HG03439 (cell line): ENCODE results near the gene AOC3.
"Not testable (repeated sequence)": the region's sequence is repeated elsewhere in the genome, so short reads cannot be mapped to it uniquely, and the experiment has no call there.

Experiments used
- ATAC-seq: cut with Tn5 transposase; IDR thresholded peaks from one replicate; pipeline ENCODE4 v1.9.1; 2021; ENCODE audit warnings: mild to moderate bottlenecking, moderate library complexity; ENCODE audit not compliant: unreplicated experiment

The AOC3 gene

DNA sequence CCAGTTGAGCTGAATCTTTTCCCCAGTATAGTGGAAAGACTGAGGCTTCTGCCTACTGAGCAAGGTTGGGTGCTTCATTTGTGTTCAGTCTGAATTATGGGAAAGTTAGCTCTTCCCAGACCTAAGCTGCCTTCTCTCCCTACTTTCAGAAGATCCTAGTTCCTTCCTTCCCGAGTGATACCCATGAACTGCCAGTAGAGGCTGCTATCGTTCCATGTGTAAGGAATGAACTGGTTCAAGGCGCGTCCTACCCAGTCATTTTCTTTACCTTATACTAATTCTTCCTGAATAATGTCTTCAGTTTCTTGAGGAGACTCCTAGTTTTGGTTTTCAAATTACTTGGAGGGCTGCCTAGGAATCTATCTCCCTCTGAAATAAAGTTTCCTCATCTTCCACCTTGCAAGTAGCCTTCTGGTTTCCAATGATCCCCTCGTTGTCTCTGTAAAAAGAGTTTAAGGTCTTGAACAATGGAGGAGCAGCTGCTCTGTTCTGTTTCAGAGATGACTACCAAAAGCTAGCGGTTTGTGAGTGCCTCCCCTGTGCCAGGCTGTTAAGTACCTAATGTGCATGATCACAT is 7.6 kb upstream of the AOC3 start:
- ATAC-seq, result no peak

DNA sequence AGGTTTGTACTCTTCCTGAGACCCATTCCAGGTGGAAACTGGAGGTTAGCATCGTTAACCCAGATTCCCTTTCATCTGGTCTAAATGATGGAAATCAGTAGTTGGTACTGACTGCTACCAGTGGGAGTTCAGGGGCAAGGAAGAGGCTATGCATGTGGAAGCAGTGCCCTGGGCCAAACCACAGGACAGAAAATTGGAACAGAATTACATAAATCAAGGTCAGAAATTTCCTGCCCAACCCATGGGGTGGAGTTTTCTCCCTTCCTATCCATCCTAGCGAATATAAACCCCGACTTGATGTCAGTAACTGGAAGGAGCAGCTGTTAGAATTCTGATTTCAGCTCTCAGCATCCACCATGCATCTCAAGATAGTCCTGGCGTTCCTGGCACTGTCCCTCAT is 6.7 kb upstream of the AOC3 start, which contains the start of gene AOC2:
Gene AOC2, plus strand, starts transcription at position 310 of the 400 bp plus-strand sequence. Its CDS starts 47 bp downstream, at position 357.
- no peak for ATAC-seq

DNA sequence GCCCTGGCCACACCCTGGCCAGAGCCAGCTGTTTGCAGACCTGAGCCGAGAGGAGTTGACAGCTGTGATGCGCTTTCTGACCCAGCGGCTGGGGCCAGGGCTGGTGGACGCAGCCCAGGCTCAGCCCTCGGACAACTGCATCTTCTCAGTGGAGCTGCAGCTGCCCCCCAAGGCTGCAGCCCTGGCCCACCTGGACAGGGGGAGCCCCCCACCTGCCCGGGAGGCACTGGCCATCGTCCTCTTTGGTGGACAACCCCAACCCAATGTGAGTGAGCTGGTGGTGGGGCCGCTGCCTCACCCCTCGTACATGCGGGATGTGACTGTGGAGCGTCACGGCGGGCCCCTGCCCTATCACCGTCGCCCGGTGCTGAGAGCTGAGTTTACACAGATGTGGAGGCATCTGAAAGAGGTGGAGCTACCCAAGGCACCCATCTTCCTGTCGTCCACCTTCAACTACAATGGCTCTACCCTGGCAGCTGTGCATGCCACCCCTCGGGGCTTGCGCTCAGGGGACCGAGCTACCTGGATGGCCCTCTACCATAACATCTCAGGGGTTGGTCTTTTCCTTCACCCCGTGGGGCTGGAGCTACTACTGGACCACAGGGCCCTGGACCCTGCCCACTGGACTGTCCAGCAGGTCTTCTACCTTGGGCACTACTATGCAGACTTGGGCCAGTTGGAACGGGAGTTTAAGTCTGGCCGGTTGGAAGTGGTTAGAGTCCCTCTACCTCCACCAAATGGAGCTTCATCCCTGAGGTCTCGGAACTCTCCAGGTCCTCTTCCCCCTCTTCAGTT is 6.0 kb upstream of the AOC3 start:
- no peak for ATAC-seq

DNA sequence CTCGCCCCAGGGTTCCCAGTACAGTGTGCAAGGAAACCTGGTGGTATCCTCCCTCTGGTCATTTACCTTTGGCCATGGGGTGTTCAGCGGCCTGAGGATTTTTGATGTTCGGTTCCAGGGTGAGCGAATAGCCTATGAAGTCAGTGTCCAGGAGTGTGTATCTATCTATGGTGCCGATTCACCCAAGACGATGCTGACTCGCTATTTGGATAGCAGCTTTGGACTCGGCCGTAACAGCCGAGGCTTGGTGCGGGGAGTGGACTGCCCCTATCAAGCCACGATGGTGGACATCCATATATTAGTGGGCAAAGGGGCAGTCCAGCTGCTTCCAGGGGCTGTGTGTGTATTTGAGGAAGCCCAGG is 5.5 kb upstream of the AOC3 start:
- no peak for ATAC-seq

DNA sequence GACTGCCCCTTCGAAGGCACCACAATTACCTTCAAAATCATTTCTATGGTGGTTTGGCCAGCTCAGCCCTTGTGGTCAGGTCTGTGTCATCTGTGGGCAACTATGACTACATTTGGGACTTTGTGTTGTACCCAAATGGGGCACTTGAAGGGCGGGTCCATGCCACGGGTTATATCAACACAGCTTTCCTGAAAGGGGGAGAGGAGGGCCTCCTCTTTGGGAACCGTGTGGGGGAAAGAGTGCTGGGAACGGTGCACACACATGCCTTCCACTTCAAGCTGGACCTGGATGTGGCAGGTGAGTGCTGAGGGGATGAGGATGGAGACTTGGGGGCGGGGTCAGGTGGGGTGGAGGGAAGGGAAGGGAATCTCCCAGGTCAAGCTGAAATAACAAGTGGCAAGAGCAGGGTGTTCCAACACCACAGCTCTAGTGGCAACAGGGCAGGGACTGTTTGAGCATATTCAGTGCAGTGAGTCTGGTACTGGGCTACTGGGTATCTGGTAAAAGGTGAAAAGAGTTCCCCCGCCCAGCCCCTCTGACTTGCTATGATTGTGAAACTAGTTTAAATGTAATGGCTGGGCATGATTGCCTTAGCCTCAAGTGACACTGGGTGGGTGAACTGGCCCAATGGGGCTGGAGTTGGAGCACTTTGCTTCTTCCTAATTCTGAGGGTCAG is 4.9 kb upstream of the AOC3 start:
- no peak for ATAC-seq

DNA sequence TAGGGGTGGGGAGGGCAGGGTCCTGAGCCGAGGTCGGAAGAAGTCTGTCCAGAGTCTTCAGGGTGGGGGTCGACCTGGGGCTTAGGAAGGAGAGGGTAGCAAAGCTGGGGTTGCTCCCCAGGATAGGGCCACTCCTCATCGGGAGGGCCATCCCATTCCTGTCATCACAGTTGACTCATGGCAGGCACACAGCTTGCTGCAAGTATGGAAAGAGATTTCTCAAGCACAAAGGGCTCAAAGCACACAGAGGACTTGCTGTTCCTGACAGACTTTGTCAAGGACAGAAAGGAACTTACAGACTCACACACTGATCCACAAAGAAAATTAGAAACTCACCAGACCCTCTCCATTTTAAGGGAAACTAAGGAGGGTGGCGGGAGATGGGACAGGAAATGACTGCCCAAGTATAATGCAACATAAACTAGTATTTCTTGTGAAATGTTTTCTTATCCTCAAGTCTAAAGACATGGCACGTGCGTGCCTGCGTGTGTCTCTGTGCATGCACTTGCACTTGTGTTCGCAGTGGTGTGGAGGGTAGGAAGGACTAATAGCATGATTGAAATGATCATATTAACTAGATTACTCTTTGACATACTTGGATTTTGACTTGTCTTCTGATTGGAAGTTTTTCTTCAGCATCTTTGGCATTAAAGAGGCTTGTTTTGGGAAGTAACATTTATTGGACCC is 4.3 kb upstream of the AOC3 start:
- no peak for ATAC-seq

DNA sequence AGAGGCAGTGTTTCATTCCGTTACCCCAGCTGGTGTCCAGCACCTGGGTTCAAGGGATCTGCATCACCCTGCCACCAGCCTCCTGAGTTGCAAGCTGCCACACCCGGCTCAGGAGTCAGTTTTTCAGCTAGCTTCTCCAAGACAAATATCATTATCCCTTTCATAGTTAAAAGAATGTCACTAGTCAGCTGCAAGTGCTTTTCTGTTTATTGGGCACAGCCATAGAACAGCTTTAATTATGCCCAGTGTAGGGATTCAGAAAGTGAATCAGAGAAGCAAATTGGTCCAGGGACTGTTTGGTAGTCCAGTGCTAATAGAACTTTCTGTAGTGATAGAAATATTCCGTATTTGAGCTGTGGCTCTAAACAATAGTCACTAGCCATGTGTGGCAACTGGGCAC is 2.9 kb upstream of the AOC3 start:
- no peak for ATAC-seq

DNA sequence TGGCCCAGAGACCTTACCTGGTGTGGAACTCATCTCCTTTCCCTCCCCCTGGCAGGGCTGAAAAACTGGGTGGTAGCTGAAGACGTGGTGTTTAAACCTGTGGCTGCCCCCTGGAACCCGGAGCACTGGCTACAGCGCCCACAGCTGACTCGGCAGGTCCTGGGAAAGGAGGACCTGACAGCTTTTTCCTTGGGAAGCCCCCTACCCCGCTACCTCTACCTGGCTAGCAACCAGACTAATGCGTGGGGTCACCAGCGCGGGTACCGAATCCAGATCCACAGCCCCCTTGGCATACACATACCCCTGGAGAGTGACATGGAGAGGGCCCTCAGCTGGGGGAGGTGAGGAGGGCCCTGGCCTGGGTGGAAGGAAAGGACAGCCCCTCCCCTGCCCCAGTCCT is 2.0 kb upstream of the AOC3 start:
- no peak for ATAC-seq

DNA sequence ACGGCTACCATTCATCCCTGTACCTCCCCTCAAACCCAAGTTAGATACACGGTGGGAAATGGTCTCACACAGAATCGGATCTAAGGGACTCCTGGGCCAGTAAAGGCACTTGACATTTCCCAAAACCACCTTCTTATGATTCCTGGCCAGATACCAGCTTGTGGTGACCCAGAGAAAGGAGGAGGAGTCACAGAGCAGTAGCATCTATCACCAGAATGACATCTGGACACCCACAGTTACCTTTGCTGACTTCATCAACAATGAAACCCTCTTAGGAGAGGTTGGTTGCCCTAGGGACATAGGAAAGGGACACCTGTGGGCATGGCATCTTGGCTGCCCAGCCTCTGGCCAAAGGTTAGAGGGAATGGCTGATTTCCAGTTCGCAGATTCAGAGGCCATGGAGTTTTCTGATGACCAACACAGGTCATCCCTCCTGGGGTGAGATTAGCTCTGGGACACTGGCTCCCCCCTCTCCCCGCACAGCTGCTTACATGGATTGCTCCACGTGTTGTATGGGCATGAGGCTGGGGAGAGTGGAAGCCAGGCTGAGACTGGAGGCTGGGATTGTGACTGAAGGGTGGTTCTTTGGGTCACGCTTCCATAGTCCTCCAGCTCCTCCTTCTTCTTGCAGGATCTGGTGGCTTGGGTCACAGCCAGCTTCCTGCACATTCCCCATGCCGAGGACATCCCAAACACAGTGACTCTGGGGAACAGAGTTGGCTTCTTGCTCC is 1.4 kb upstream of the AOC3 start:
- no peak for ATAC-seq

DNA sequence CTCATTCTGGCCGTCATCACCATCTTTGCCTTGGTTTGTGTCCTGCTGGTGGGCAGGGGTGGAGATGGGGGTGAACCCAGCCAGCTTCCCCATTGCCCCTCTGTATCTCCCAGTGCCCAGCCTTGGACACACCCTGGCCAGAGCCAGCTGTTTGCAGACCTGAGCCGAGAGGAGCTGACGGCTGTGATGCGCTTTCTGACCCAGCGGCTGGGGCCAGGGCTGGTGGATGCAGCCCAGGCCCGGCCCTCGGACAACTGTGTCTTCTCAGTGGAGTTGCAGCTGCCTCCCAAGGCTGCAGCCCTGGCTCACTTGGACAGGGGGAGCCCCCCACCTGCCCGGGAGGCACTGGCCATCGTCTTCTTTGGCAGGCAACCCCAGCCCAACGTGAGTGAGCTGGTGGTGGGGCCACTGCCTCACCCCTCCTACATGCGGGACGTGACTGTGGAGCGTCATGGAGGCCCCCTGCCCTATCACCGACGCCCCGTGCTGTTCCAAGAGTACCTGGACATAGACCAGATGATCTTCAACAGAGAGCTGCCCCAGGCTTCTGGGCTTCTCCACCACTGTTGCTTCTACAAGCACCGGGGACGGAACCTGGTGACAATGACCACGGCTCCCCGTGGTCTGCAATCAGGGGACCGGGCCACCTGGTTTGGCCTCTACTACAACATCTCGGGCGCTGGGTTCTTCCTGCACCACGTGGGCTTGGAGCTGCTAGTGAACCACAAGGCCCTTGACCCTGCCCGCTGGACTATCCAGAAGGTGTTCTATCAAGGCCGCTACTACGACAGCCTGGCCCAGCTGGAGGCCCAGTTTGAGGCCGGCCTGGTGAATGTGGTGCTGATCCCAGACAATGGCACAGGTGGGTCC is 607 bp downstream of the AOC3 start:
- not testable (repeated sequence) for ATAC-seq

DNA sequence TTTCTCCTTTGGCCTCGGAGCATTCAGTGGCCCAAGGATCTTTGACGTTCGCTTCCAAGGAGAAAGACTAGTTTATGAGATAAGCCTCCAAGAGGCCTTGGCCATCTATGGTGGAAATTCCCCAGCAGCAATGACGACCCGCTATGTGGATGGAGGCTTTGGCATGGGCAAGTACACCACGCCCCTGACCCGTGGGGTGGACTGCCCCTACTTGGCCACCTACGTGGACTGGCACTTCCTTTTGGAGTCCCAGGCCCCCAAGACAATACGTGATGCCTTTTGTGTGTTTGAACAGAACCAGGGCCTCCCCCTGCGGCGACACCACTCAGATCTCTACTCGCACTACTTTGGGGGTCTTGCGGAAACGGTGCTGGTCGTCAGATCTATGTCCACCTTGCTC is 1.4 kb downstream of the AOC3 start:
- no peak for ATAC-seq

DNA sequence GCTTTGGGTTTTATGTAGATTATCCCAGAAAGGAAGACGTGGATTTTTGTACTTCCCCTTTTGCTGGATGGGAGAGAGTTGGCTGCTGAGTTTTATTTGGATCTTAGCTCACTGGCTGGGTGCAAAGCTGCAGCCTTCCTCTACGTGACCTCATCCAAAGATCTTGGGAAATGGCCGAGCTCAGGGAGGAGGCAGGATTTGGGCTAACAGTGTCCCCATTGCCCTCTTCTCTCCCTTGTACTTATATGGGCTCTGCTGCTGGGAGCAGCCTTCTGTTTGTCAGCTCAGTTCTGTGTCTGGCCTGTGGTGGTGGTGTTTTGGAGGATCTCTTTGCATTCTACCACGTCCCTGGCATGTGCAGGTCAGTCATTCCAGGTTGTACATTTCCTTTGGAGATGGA is 2.0 kb downstream of the AOC3 start:
- no peak for ATAC-seq

DNA sequence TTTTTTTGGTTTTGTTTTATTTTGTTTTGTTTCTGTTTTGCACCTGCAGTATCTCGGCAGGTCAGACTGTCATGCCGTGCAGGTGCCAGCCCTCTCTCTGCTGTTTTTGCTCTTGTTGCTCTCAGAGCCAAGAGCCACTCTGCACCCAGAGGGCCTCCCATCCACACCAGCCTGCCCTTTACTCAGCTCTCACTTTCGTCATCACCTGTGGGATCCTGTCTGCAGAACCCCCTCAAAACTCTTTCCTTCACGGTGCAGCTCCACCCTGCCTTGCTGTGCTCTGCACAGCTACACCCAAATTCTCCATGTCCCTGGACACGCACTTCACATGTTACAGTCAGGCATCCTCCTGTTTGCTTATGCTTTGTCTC is 2.6 kb downstream of the AOC3 start:
- ATAC-seq, result no peak

DNA sequence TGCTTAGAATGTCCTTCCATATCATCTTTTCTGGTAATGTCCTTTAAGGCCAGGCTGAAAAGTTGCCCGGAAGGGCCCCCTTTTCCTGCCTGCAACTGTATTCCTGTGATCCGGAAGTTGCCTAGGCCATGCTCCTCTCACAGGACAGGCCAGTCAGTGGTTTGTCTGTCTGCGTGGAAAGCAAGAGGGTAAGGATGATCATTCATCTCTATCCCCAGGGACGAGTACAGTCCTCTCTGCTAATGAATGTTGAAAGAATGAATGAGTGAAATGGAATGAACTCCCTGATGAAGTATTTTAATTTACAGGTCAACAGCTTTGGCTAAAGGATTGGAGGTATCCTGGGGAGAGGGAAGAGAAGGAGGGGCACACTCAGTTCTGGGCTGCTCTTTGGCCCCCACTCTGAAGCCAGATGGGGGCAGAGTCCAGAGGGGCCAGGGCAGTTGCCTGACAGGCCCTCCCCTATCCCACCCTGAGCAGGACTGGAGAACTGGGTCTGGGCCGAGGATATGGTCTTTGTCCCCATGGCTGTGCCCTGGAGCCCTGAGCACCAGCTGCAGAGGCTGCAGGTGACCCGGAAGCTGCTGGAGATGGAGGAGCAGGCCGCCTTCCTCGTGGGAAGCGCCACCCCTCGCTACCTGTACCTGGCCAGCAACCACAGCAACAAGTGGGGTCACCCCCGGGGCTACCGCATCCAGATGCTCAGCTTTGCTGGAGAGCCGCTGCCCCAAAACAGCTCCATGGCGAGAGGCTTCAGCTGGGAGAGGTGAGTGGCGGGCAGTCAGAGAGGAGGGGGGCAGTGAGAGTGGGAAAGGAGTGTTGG is 3.2 kb downstream of the AOC3 start:
- ATAC-seq, result no peak

DNA sequence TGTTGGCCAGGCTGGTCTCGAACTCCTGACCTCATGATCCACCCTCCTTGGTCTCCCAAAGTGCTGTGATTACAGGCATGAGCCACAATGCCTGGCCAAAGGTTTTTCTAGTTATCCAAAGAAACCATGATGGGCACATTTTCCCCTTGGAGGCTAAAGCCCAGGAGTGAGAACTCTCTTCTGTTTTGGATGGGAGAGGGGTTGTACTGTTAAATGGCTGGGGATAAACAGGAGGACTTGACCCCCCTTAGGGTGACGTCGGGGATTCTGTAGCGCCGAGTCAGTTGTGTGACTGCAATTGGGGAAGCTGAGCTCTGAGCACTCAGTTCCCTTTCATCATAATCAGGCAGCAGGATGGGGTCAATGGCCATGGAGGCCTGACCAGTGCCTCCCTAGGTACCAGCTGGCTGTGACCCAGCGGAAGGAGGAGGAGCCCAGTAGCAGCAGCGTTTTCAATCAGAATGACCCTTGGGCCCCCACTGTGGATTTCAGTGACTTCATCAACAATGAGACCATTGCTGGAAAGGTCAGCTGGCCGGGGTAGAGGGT is 4.1 kb downstream of the AOC3 start:
- no peak for ATAC-seq

DNA sequence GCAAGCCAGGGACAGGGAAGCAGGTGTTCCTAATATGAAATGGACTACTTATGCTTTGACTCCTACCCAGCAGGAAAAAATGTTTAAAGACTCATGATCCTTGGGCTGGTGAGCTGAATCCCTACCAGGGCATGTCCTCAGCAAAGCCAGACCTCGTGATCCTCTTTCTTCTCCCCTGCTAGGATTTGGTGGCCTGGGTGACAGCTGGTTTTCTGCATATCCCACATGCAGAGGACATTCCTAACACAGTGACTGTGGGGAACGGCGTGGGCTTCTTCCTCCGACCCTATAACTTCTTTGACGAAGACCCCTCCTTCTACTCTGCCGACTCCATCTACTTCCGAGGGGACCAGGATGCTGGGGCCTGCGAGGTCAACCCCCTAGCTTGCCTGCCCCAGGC is 5.1 kb downstream of the AOC3 start:
- ATAC-seq, result not testable (repeated sequence)

DNA sequence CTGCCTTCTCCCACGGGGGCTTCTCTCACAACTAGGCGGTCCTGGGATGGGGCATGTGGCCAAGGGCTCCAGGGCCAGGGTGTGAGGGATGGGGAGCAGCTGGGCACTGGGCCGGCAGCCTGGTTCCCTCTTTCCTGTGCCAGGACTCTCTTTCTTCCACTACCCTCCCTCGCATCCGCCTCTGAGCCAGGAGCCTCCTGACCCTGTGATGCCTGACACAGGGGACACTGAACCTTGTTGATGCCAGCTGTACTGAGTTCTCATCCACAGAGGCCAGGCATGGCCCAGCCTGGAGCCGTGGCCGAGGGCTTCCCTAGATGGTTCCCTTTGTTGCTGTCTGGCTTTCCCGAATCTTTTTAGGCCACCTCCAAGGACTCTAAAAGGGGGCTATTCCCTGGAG is 5.5 kb downstream of the AOC3 start:
- ATAC-seq, result not testable (repeated sequence)

DNA sequence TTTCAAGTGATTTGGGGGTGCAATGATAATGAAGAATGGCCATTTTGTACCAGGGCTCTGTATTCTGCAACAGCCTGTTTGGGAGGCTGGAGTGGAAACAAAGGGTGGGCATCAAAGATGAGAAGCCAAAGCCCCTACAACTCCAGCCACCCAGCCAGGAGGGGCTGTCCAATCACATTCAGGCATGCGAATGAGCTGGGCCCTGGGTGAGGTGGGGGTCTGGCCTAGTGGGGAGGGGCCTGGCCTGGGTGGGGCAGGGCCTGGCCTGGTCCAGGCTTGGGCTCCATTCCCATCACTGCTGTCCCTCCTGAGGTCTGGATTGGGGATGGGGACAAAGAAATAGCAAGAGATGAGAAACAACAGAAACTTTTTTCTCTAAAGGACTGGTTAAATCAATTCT is 6.4 kb downstream of the AOC3 start:
- ATAC-seq, result no peak

DNA sequence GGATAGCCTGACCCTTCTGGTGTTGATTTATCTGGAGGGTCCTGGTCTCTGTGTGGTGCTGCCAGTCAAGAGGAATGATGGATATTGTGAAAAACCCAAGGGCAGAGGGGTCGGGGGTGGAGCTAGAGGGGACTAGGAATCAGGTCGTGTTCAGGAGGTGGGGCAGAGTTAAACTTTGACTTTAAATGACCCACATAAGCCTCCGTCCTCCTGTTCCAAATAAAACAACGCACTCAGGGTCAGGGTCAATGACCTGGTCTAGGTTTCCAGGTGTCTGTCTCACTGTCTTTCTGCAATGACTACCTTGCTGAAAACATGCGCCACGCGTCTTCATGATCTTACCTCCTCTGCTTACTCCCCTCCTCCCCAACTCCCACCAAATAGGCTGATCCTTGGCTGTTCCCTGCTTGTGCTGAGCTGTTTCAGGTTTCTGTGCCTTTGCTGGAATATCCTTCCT is 14.7 kb downstream of the AOC3 start:
- no peak for ATAC-seq
